Measurements from ENCODE around the gene B4GAT1. TPM values are rescaled to one million over a fixed set of nuclear protein-coding genes. Genes with fewer than 3 reads are reported as not detected.

The B4GAT1 gene
- total and polyA plus RNA-seq, 10 of the 15 experiments (the other 5 are each of a cell fraction or from before 2014, with no cell fraction given) = 0.55 to 11.1 (median 4.3) TPM

- TF ChIP-seq BCLAF1 (IDR thresholded peaks at IDR 0.05) (no peak), ZSCAN29 (IDR thresholded peaks at IDR 0.05) (no peak), ZNF207 (IDR thresholded peaks at IDR 0.05; ENCODE audit: borderline replicate concordance) (peak; percentile 53; the same call in 1 of the 2 replicates), SREBF1 (IDR thresholded peaks at IDR 0.05; ENCODE audit: low read length) (no peak), NFIC (IDR thresholded peaks at IDR 0.05; ENCODE audit: low read depth, low read length) (no peak), CEBPB (IDR thresholded peaks at IDR 0.05; ENCODE audit: borderline replicate concordance in 1 of 2, low read depth in 2 of 2, low read length in 2 of 2) (no peak), HSF1 (IDR thresholded peaks at IDR 0.05; ENCODE audit: low read depth, low read length) (no peak), SUZ12 (IDR thresholded peaks at IDR 0.05; ENCODE audit: unreplicated experiment) (no peak), CBX3 (IDR thresholded peaks at IDR 0.05; ENCODE audit: borderline replicate concordance, low read depth) (no peak), KLF5 (IDR thresholded peaks at IDR 0.05; ENCODE audit: partially characterized antibody) (no peak), STAT3 (IDR thresholded peaks at IDR 0.05; ENCODE audit: low read depth, low read length) (no peak), CEBPZ (IDR thresholded peaks at IDR 0.05; ENCODE audit: low read depth, low read length) (no peak), EED (IDR thresholded peaks at IDR 0.05; ENCODE audit: low read depth) (0 out of 2 replicates have a peak, but pooled peaks have one; percentile 15), POLR2AphosphoS5 (IDR thresholded peaks at IDR 0.05; ENCODE audit: low read length) (no peak), NFYB (IDR thresholded peaks at IDR 0.05; ENCODE audit: insufficient read depth, low read depth, low read length) (no peak), ZBTB33 (IDR thresholded peaks at IDR 0.05) (no peak), IKZF2 (IDR thresholded peaks at IDR 0.05) (peak in 1 of 2 experiments; percentile 44; a peak in 2 of 4 replicates), PML (IDR thresholded peaks at IDR 0.05; ENCODE audit: low read length) (no peak), POLR2AphosphoS2 (IDR thresholded peaks at IDR 0.05; ENCODE audit: low read depth, low read length) (no peak), ZNF24 (IDR thresholded peaks at IDR 0.05) (peak; percentile 87), STAT1 (conservative IDR thresholded peaks at IDR 0.05) (no peak)
These were observed 18.9 kb downstream of the B4GAT1 start (continued) for GRCh38 chr11:66328302-66329144.
